GM12801 (cell line): ENCODE results near the gene KLF15.

ENCODE experiments used
- CTCF ChIP-seq: IDR thresholded peaks from one replicate; pipeline ENCODE4 v1.5.1; 2011; ENCODE audit warnings: control low read depth; ENCODE audit not compliant: insufficient read length; ENCODE audit errors: extremely low read depth

KLF15 gene

GRCh38 chr3:126356373-126357264, 589 bp downstream of the KLF15 start:
- no peak for TF ChIP-seq CTCF

- TF ChIP-seq CTCF, result no peak
Measured at GRCh38 chr3:126355777-126356372, 1.3 kb downstream of the KLF15 start.

DNA sequence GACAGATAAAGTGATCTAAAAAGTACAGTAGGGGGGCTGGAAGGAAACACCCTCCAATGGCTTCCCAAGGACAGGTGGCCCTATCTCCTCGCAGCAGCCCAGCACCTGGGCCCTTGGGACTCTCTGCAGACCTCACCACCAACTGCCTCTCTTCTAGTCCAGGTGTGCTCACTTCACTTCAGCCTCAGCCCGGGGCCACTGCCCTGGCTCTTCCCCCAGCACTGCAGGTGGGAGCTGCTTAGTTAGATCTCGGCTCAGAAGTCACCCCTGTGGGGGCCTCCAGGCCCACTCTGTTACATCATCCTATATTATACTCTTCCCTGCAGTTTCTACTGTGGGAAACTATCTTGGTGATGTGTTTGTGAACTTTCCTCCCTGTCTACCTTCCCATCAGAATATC, 2.0 kb downstream of the KLF15 start:
- no peak for TF ChIP-seq CTCF

DNA sequence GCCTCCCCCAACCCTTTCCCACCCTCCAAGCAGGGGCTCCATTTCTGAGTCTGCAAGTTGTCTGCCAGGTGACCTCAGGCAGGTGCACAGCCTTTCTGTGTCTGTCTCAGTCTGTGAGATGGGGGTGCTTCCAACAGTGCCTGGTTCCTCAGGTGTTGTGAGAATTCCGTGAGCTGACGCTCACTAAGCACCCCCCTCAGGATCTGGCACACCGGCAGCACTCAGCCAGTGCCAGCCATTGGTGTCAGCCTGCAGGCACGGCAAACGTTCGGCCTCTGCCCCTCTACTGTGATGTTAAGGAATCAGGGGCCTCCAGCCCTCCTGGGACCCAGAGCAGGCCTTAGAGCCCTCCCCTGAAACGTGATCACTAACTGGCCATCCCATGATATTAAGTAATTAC, 2.4 kb downstream of the KLF15 start:
- no peak for TF ChIP-seq CTCF

DNA sequence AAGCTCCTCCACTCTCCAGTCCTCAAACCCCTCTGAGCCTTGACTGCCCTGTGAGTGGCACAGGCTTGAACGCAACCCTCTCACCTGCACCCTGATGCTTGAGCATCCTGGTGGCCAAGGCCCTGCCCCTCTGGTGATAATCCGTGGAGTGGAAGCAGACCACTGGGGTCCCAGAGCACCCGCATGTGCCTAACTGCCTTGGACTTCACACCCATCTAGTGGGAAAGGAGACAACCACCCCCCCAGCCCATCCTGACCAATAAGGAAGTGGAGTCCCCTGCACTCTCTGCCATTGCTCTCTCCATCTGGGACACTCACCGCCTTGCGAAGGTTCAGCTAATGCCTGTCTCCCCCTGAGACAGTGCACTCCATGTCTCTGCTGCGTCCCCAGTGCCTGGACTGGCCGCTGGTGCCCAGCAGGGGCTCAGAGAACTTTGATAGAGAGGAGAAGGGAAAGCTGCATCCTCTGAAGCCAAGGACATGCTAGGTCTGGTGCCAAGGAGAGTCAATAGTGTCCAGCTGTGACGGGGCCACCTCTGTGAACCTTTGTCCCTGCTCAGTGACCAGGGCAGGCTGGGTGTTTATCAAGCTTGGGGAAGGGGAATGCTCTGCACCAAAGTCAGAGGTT, 3.4 kb downstream of the KLF15 start:
- no peak for TF ChIP-seq CTCF

GRCh38 chr3:126352476-126353454, 4.4 kb downstream of the KLF15 start:
- no peak for TF ChIP-seq CTCF
